Stomach (tissue), 4 donors: ENCODE data around the gene LRP1B.

Source experiments
- POLR2A ChIP-seq, 4 donors: fragments of 450-650 bp; IDR thresholded peaks; one replicate each; pipeline ENCODE4 v1.6.1; 2016; ENCODE audit warnings: antibody characterized with exemption in 4 of 4, control low read depth in 2 of 4, mild to moderate bottlenecking in 1 of 4, moderate library complexity in 1 of 4
- TF ChIP-seq, protein P1 (sequence below), 7 experiments: fragments of 450-650 bp in 4 of 7; fragments of 200-600 bp in 3 of 7; sonication (generic) in 3 of 7; IDR thresholded peaks; one replicate each; pipeline ENCODE4 v1.5.1; 2016 to 2019; ENCODE audit warnings: antibody characterized with exemption in 7 of 7, control low read depth in 2 of 7, mild to moderate bottlenecking in 1 of 7

DNA sequence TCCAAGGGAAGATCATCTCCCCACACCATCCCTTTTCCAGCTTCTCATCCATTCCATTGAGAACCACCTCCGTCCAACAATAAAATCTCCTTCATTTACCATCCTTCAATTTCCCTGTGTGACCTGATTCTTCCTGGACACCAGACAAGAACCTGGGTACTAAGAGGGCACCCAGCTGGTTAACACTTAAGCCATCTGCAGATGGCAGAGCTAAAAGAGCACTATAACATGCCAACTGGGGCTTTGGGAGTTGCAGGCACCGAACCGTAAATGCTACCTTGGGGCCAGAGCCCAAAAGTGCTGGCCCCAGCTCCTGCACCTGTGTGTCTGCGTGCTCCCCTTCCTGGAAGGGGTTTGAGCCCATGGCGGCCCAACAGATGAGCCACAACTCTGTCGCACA lies 655.0 kb downstream of the LRP1B start:
- TF ChIP-seq POLR2A (IDR thresholded peaks at IDR 0.05): no peak
- TF ChIP-seq, protein P1, sequence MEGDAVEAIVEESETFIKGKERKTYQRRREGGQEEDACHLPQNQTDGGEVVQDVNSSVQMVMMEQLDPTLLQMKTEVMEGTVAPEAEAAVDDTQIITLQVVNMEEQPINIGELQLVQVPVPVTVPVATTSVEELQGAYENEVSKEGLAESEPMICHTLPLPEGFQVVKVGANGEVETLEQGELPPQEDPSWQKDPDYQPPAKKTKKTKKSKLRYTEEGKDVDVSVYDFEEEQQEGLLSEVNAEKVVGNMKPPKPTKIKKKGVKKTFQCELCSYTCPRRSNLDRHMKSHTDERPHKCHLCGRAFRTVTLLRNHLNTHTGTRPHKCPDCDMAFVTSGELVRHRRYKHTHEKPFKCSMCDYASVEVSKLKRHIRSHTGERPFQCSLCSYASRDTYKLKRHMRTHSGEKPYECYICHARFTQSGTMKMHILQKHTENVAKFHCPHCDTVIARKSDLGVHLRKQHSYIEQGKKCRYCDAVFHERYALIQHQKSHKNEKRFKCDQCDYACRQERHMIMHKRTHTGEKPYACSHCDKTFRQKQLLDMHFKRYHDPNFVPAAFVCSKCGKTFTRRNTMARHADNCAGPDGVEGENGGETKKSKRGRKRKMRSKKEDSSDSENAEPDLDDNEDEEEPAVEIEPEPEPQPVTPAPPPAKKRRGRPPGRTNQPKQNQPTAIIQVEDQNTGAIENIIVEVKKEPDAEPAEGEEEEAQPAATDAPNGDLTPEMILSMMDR (IDR thresholded peaks at IDR 0.05): no peak
